OCI-LY1 (cell line): ENCODE results near the gene ADAMTS6.

ENCODE experiments used
- CTCF ChIP-seq: fragments of 200-600 bp; sonication (generic), shearing (Covaris generic); IDR thresholded peaks from 2 replicates; pipeline ENCODE4 v1.5.1; 2017; ENCODE audit warnings: mild to moderate bottlenecking, antibody characterized with exemption, low read length, moderate library complexity, mixed read lengths
- EZH2 ChIP-seq: fragments of 200-600 bp; sonication (generic), shearing (Covaris generic); IDR thresholded peaks from 2 replicates; pipeline ENCODE4 v1.8.0; 2017; ENCODE audit warnings: borderline replicate concordance, mixed run types, mild to moderate bottlenecking, antibody characterized with exemption, low read length, moderate library complexity, mixed read lengths

- TF ChIP-seq CTCF (no peak), EZH2 (no peak)
Observed at GRCh38 chr5:65299861-65300260, 181.9 kb downstream of the ADAMTS6 start.
